ENCODE data around the gene FAM47C.
"Not testable (repeated sequence)": the region's sequence is repeated elsewhere in the genome, so short reads cannot be mapped to it uniquely, and the experiment has no call there.

FAM47C gene

GRCh38 chrX:37010496-37010895, 2.3 kb downstream of the FAM47C start:
- DNase-seq: no peak

GRCh38 chrX:37034260-37034659, 26.1 kb downstream of the FAM47C start:
- H3K9me3 ChIP-seq; H3K4me3 ChIP-seq (ENCODE audit: low read depth, low read length); H3K27me3 ChIP-seq; H3K36me3 ChIP-seq; H3K4me1 ChIP-seq; DNase-seq: not testable (repeated sequence)

More at GRCh38 chrX:37010496-37010895, 2.3 kb downstream of the FAM47C start:
- H3K27me3 ChIP-seq: no peaks in the 10 kb centered on the region
- H3K4me3 ChIP-seq (ENCODE audit: low read depth, low read length): no peak overlapping the region
- no peaks in the 10 kb centered on the region for H3K9me3 ChIP-seq
- no peaks in the 10 kb centered on the region for H3K4me1 ChIP-seq
- H3K36me3 ChIP-seq: no peaks in the 10 kb centered on the region
- no peak for TF ChIP-seq CTCF (IDR thresholded peaks at IDR 0.05; ENCODE audit: low read depth, low read length)

- not testable (repeated sequence) for H3K36me3 ChIP-seq; H3K9me3 ChIP-seq; H3K4me1 ChIP-seq; DNase-seq; H3K4me3 ChIP-seq (ENCODE audit: low read depth, low read length); H3K27me3 ChIP-seq
Measured at GRCh38 chrX:37036674-37037220, 28.6 kb downstream of the FAM47C start.

GRCh38 chrX:37038814-37039213, 30.6 kb downstream of the FAM47C start:
- H3K4me3 ChIP-seq (ENCODE audit: low read depth, low read length): not testable (repeated sequence)

GRCh38 chrX:37042956-37043885, 35.1 kb downstream of the FAM47C start:
- not testable (repeated sequence) for DNase-seq; H3K27me3 ChIP-seq; H3K36me3 ChIP-seq; H3K4me1 ChIP-seq; H3K4me3 ChIP-seq (ENCODE audit: low read depth, low read length); H3K9me3 ChIP-seq

More at GRCh38 chrX:37038814-37039213, 30.6 kb downstream of the FAM47C start:
- not testable (repeated sequence) for H3K4me1 ChIP-seq, H3K36me3 ChIP-seq, DNase-seq, H3K9me3 ChIP-seq, H3K27me3 ChIP-seq

GRCh38 chrX:37047776-37048175, 39.6 kb downstream of the FAM47C start:
- no peaks in the 10 kb centered on the region for H3K4me1 ChIP-seq
- TF ChIP-seq CTCF (IDR thresholded peaks at IDR 0.05; ENCODE audit: low read depth, low read length): no peak
- no peaks in the 10 kb centered on the region for H3K27me3 ChIP-seq
- no peaks in the 10 kb centered on the region for H3K36me3 ChIP-seq
- H3K9me3 ChIP-seq: no peaks in the 10 kb centered on the region
- DNase-seq: no peak
- no peak overlapping the region for H3K4me3 ChIP-seq (ENCODE audit: low read depth, low read length)

- not testable (repeated sequence) for DNase-seq; H3K9me3 ChIP-seq; H3K27me3 ChIP-seq; H3K4me1 ChIP-seq; H3K36me3 ChIP-seq; H3K4me3 ChIP-seq (ENCODE audit: low read depth, low read length)
Measured at GRCh38 chrX:37057572-37057971, 49.4 kb downstream of the FAM47C start.

GRCh38 chrX:37060999-37061398, 52.8 kb downstream of the FAM47C start:
- peak; percentile 8 for DNase-seq
- no peaks in the 10 kb centered on the region for H3K36me3 ChIP-seq
- peak; percentile 57 for TF ChIP-seq CTCF (IDR thresholded peaks at IDR 0.05; ENCODE audit: low read depth, low read length)
- no peaks in the 10 kb centered on the region for H3K4me1 ChIP-seq
- H3K27me3 ChIP-seq: no peaks in the 10 kb centered on the region
- H3K9me3 ChIP-seq: no peaks in the 10 kb centered on the region
- H3K4me3 ChIP-seq (ENCODE audit: low read depth, low read length): no peak overlapping the region
